Ishikawa (cell line): ENCODE results near the gene BRD9.

ENCODE experiments used
- CEBPB ChIP-seq: IDR thresholded peaks from 2 replicates; pipeline ENCODE4 v1.6.1; 2012
- CREB1 ChIP-seq: IDR thresholded peaks from 2 replicates; pipeline ENCODE4 v1.6.1; 2012; ENCODE audit warnings: low read depth
- EGR1 ChIP-seq: IDR thresholded peaks from 2 replicates; pipeline ENCODE4 v1.6.1; 2012
- EP300 ChIP-seq: IDR thresholded peaks from 2 replicates; pipeline ENCODE4 v1.6.1; 2012; ENCODE audit warnings: borderline replicate concordance
- FOXM1 ChIP-seq: IDR thresholded peaks from 2 replicates; pipeline ENCODE4 v1.6.1; 2012; ENCODE audit warnings: low read depth, borderline replicate concordance
- MAX ChIP-seq: IDR thresholded peaks from 2 replicates; pipeline ENCODE4 v1.6.1; 2012
- NFIC ChIP-seq: IDR thresholded peaks from 2 replicates; pipeline ENCODE4 v1.6.1; 2012
- RAD21 ChIP-seq: IDR thresholded peaks from 2 replicates; pipeline ENCODE4 v1.6.1; 2012; ENCODE audit warnings: low read depth
- REST ChIP-seq: IDR thresholded peaks from 2 replicates; pipeline ENCODE4 v1.6.1; 2012; ENCODE audit warnings: low read depth, mild to moderate bottlenecking
- TAF1 ChIP-seq: IDR thresholded peaks from 2 replicates; pipeline ENCODE4 v1.6.1; 2012; ENCODE audit warnings: low read depth, mild to moderate bottlenecking
- TCF12 ChIP-seq: IDR thresholded peaks from 2 replicates; pipeline ENCODE4 v1.6.1; 2012; ENCODE audit warnings: low read depth
- TEAD4 ChIP-seq: IDR thresholded peaks from 2 replicates; pipeline ENCODE4 v1.6.1; 2012
- YY1 ChIP-seq: IDR thresholded peaks from 2 replicates; pipeline ENCODE4 v1.6.1; 2012; ENCODE audit warnings: low read depth
- ZBTB7A ChIP-seq: IDR thresholded peaks from 2 replicates; pipeline ENCODE4 v1.6.1; 2012; ENCODE audit warnings: low read depth
- TF ChIP-seq, protein P1 (sequence below): IDR thresholded peaks from 2 replicates; pipeline ENCODE4 v1.6.1; 2012

The BRD9 gene

GRCh38 chr5:919356-920000 is 26.9 kb upstream of the BRD9 start:
- TF ChIP-seq YY1 (no peak), EP300 (no peak), ZBTB7A (no peak), TCF12 (no peak), CEBPB (no peak), CREB1 (no peak), REST (no peak), EGR1 (no peak), TAF1 (no peak), NFIC (no peak), FOXM1 (no peak), MAX (no peak), TEAD4 (no peak), RAD21 (no peak)
- TF ChIP-seq, protein P1, sequence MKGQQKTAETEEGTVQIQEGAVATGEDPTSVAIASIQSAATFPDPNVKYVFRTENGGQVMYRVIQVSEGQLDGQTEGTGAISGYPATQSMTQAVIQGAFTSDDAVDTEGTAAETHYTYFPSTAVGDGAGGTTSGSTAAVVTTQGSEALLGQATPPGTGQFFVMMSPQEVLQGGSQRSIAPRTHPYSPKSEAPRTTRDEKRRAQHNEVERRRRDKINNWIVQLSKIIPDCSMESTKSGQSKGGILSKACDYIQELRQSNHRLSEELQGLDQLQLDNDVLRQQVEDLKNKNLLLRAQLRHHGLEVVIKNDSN, result no peak

GRCh38 chr5:916441-917293 is 24.1 kb upstream of the BRD9 start:
- no peak for TF ChIP-seq RAD21
- TF ChIP-seq TAF1, result no peak
- TF ChIP-seq MAX, result no peak
- TF ChIP-seq EP300, result no peak
- TF ChIP-seq CREB1, result no peak
- no peak for TF ChIP-seq REST
- no peak for TF ChIP-seq YY1
- no peak for TF ChIP-seq ZBTB7A

DNA sequence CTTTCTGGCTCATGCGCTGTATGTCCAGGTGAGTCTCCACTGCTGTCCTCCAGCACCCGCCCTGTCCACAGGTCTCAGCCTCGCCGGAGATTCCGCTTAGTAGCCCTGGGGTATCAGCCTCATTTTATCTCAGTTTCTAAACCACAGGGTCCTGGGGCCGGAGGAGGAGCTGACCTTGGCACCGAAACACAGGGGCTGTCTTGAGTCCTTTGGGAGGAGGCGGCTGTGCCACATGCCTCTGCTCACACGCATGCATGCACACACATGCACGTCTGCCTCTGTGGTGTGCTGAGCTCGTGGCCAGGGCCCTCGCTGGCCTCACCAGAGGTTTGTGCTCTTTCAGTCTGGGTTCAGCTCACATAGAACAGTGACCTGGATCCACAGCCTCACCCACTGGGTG is 23.3 kb upstream of the BRD9 start:
- no peak for TF ChIP-seq MAX

DNA sequence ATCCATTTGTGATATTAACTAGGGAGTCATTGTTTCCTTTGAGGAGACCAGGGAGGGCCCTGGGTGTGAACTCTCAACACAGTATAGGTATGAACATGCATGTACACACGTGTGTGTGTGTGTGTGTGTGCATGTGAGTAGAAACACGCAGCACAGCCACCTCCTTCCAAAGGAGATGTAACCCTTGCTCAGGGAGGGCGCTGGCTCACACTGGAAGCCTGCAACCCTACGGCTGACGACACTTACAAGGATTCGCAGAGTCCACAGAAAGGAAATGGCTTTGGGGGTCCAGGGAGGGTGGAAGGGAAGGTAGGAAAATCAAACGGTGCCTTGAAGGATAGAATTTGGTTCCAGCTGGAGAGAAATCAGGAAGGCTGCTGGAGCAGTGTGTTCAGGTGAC is 22.0 kb upstream of the BRD9 start:
- TF ChIP-seq, protein P1, result no peak
- TF ChIP-seq MAX, result no peak
- TF ChIP-seq FOXM1, result no peak
- no peak for TF ChIP-seq CREB1
- TF ChIP-seq TEAD4, result no peak
- TF ChIP-seq EP300, result no peak
- no peak for TF ChIP-seq ZBTB7A
- TF ChIP-seq EGR1, result no peak
- no peak for TF ChIP-seq NFIC
- TF ChIP-seq CEBPB, result no peak
- TF ChIP-seq YY1, result no peak
- no peak for TF ChIP-seq TAF1
- TF ChIP-seq TCF12, result no peak
- no peak for TF ChIP-seq REST
- no peak for TF ChIP-seq RAD21
